Measurements from ENCODE around the gene PALLD.
A peak's percentile ranks its signal among the peaks of the same experiment; 100 is the strongest.

Gene PALLD

GRCh38 chr4:168560184-168561180 lies 63.6 kb downstream of the PALLD start:
- Histone ChIP-seq H2AFZ (ENCODE audit: low read length) (peak overlapping the region; percentile 6), H2AK5ac (ENCODE audit: low read depth, low read length) (no peak overlapping the region), H3K79me1 (ENCODE audit: low read depth, low read length) (no peaks in the 10 kb centered on the region), H3K27me3 (ENCODE audit: control insufficient read depth in 3 of 3, insufficient read depth in 3 of 3, low read depth in 1 of 3, low read length in 3 of 3) (no peaks in the 10 kb centered on the region), H3K36me3 (replicated peaks in 1 of 2; ENCODE audit: control insufficient read depth in 2 of 2, insufficient read depth in 2 of 2, low read length in 2 of 2) (no peaks in the 10 kb centered on the region), H3K4ac (ENCODE audit: low read length) (no peak overlapping the region), H3K23ac (ENCODE audit: low read depth, low read length, poor library complexity) (no peak overlapping the region), H3K9me3 (replicated peaks in 1 of 2; ENCODE audit: control insufficient read depth in 2 of 2, insufficient read depth in 1 of 2, low read depth in 1 of 2, low read length in 2 of 2) (no peaks in the 10 kb centered on the region), H3K18ac (ENCODE audit: low read length) (no peak overlapping the region), H4K8ac (ENCODE audit: low read depth, low read length) (no peak overlapping the region), H3K4me2 (ENCODE audit: insufficient read depth, low read length, poor library complexity, severe bottlenecking) (no peak overlapping the region), H3K14ac (ENCODE audit: low read length) (no peak overlapping the region), H4K91ac (ENCODE audit: low read depth, low read length, poor library complexity) (no peak overlapping the region), H2BK15ac (ENCODE audit: low read length) (no peak overlapping the region), H3K9ac (ENCODE audit: low read depth, low read length, poor library complexity) (no peak overlapping the region), H3K4me3 (ENCODE audit: low read length in 2 of 2) (no peak overlapping the region), H2BK12ac (ENCODE audit: low read length) (no peak overlapping the region), H2BK5ac (ENCODE audit: low read length) (no peak overlapping the region), H3K4me1 (ENCODE audit: control insufficient read depth in 2 of 2, insufficient read depth in 1 of 2, low read depth in 1 of 2, low read length in 2 of 2) (peaks cover 0 to 9% of the 10 kb centered on the region in 2 donors), H2BK120ac (ENCODE audit: low read depth, low read length) (no peak overlapping the region), H3K27ac (replicated peaks; ENCODE audit: low read length) (no peak overlapping the region)
- no peak for DNase-seq (ENCODE audit: low spot score)
- WGBS, 2 donors (ENCODE audit: extremely low coverage in 2 of 2, insufficient read length in 2 of 2, insufficient replicate concordance in 1 of 2), result no CpG with 5 or more reads among the region's 3 CpGs

GRCh38 chr4:168562041-168562571 lies 65.3 kb downstream of the PALLD start:
- Histone ChIP-seq H2BK15ac (ENCODE audit: low read length) (no peak overlapping the region), H2BK12ac (ENCODE audit: low read length) (no peak overlapping the region), H3K4me3 (ENCODE audit: low read length in 2 of 2) (no peak overlapping the region), H3K9ac (ENCODE audit: low read depth, low read length, poor library complexity) (no peak overlapping the region), H2BK5ac (ENCODE audit: low read length) (no peak overlapping the region), H3K79me1 (ENCODE audit: low read depth, low read length) (no peaks in the 10 kb centered on the region), H3K14ac (ENCODE audit: low read length) (no peak overlapping the region), H3K23ac (ENCODE audit: low read depth, low read length, poor library complexity) (no peak overlapping the region), H3K4me1 (ENCODE audit: control insufficient read depth in 2 of 2, insufficient read depth in 1 of 2, low read depth in 1 of 2, low read length in 2 of 2) (peaks cover 0 to 9% of the 10 kb centered on the region in 2 donors), H2BK120ac (ENCODE audit: low read depth, low read length) (no peak overlapping the region), H4K8ac (ENCODE audit: low read depth, low read length) (no peak overlapping the region), H3K27me3 (ENCODE audit: control insufficient read depth in 3 of 3, insufficient read depth in 3 of 3, low read depth in 1 of 3, low read length in 3 of 3) (no peaks in the 10 kb centered on the region), H2AK5ac (ENCODE audit: low read depth, low read length) (no peak overlapping the region), H3K36me3 (replicated peaks in 1 of 2; ENCODE audit: control insufficient read depth in 2 of 2, insufficient read depth in 2 of 2, low read length in 2 of 2) (no peaks in the 10 kb centered on the region), H4K91ac (ENCODE audit: low read depth, low read length, poor library complexity) (no peak overlapping the region), H3K4me2 (ENCODE audit: insufficient read depth, low read length, poor library complexity, severe bottlenecking) (no peak overlapping the region), H3K9me3 (replicated peaks in 1 of 2; ENCODE audit: control insufficient read depth in 2 of 2, insufficient read depth in 1 of 2, low read depth in 1 of 2, low read length in 2 of 2) (no peaks in the 10 kb centered on the region), H2AFZ (ENCODE audit: low read length) (peak overlapping the region; percentile 54), H3K4ac (ENCODE audit: low read length) (no peak overlapping the region), H3K27ac (replicated peaks; ENCODE audit: low read length) (no peak overlapping the region), H3K18ac (ENCODE audit: low read length) (no peak overlapping the region)
- WGBS, 2 donors (ENCODE audit: extremely low coverage in 2 of 2, insufficient read length in 2 of 2, insufficient replicate concordance in 1 of 2), result no CpG with 5 or more reads among the region's 3 CpGs
- no peak for DNase-seq (ENCODE audit: low spot score)

GRCh38 chr4:168564023-168564422 lies 67.2 kb downstream of the PALLD start:
- H3K9me3 ChIP-seq (replicated peaks in 1 of 2; ENCODE audit: control insufficient read depth in 2 of 2, insufficient read depth in 1 of 2, low read depth in 1 of 2, low read length in 2 of 2), result no peaks in the 10 kb centered on the region
- no peaks in the 10 kb centered on the region for H3K36me3 ChIP-seq (replicated peaks in 1 of 2; ENCODE audit: control insufficient read depth in 2 of 2, insufficient read depth in 2 of 2, low read length in 2 of 2)
- H3K4ac ChIP-seq (ENCODE audit: low read length), result no peak overlapping the region
- H2BK120ac ChIP-seq (ENCODE audit: low read depth, low read length), result no peak overlapping the region
- H2BK15ac ChIP-seq (ENCODE audit: low read length), result no peak overlapping the region
- no peak overlapping the region for H4K91ac ChIP-seq (ENCODE audit: low read depth, low read length, poor library complexity)
- no peak overlapping the region for H3K14ac ChIP-seq (ENCODE audit: low read length)
- H3K27ac ChIP-seq (replicated peaks; ENCODE audit: low read length), result no peak overlapping the region
- H3K4me1 ChIP-seq (ENCODE audit: control insufficient read depth in 2 of 2, insufficient read depth in 1 of 2, low read depth in 1 of 2, low read length in 2 of 2), result no peaks in the 10 kb centered on the region
- WGBS, 2 donors (ENCODE audit: extremely low coverage in 2 of 2, insufficient read length in 2 of 2, insufficient replicate concordance in 1 of 2), result 100% methylated on average over 1 of the region's 3 CpGs; no CpG with 5 or more reads in 1 of the 2 donors
- H4K8ac ChIP-seq (ENCODE audit: low read depth, low read length), result no peak overlapping the region
- H2AK5ac ChIP-seq (ENCODE audit: low read depth, low read length), result no peak overlapping the region
- no peak overlapping the region for H3K23ac ChIP-seq (ENCODE audit: low read depth, low read length, poor library complexity)
- H3K27me3 ChIP-seq (ENCODE audit: control insufficient read depth in 3 of 3, insufficient read depth in 3 of 3, low read depth in 1 of 3, low read length in 3 of 3), result no peaks in the 10 kb centered on the region
- H2BK12ac ChIP-seq (ENCODE audit: low read length), result no peak overlapping the region
- H3K9ac ChIP-seq (ENCODE audit: low read depth, low read length, poor library complexity), result no peak overlapping the region
- no peak for DNase-seq (ENCODE audit: low spot score)
- H3K4me3 ChIP-seq (ENCODE audit: low read length in 2 of 2), result no peak overlapping the region
- no peaks in the 10 kb centered on the region for H3K79me1 ChIP-seq (ENCODE audit: low read depth, low read length)
- no peak overlapping the region for H2BK5ac ChIP-seq (ENCODE audit: low read length)
- no peak overlapping the region for H2AFZ ChIP-seq (ENCODE audit: low read length)
- no peak overlapping the region for H3K18ac ChIP-seq (ENCODE audit: low read length)
- H3K4me2 ChIP-seq (ENCODE audit: insufficient read depth, low read length, poor library complexity, severe bottlenecking), result no peak overlapping the region

- WGBS, 2 donors (ENCODE audit: extremely low coverage in 2 of 2, insufficient read length in 2 of 2, insufficient replicate concordance in 1 of 2), result no CpG with 5 or more reads among the region's 2 CpGs
- Histone ChIP-seq H2BK120ac (ENCODE audit: low read depth, low read length) (no peak overlapping the region), H2AFZ (ENCODE audit: low read length) (no peak overlapping the region), H3K27ac (replicated peaks; ENCODE audit: low read length) (no peak overlapping the region), H3K23ac (ENCODE audit: low read depth, low read length, poor library complexity) (no peak overlapping the region), H3K27me3 (ENCODE audit: control insufficient read depth in 3 of 3, insufficient read depth in 3 of 3, low read depth in 1 of 3, low read length in 3 of 3) (no peaks in the 10 kb centered on the region), H3K4me3 (ENCODE audit: low read length in 2 of 2) (no peak overlapping the region), H2BK5ac (ENCODE audit: low read length) (no peak overlapping the region), H3K9me3 (replicated peaks in 1 of 2; ENCODE audit: control insufficient read depth in 2 of 2, insufficient read depth in 1 of 2, low read depth in 1 of 2, low read length in 2 of 2) (no peaks in the 10 kb centered on the region), H3K36me3 (replicated peaks in 1 of 2; ENCODE audit: control insufficient read depth in 2 of 2, insufficient read depth in 2 of 2, low read length in 2 of 2) (no peaks in the 10 kb centered on the region), H3K79me1 (ENCODE audit: low read depth, low read length) (no peaks in the 10 kb centered on the region), H2BK12ac (ENCODE audit: low read length) (no peak overlapping the region), H4K91ac (ENCODE audit: low read depth, low read length, poor library complexity) (no peak overlapping the region), H3K9ac (ENCODE audit: low read depth, low read length, poor library complexity) (no peak overlapping the region), H4K8ac (ENCODE audit: low read depth, low read length) (no peak overlapping the region), H3K4me1 (ENCODE audit: control insufficient read depth in 2 of 2, insufficient read depth in 1 of 2, low read depth in 1 of 2, low read length in 2 of 2) (no peaks in the 10 kb centered on the region), H3K4me2 (ENCODE audit: insufficient read depth, low read length, poor library complexity, severe bottlenecking) (no peak overlapping the region), H3K18ac (ENCODE audit: low read length) (no peak overlapping the region), H3K4ac (ENCODE audit: low read length) (no peak overlapping the region), H2AK5ac (ENCODE audit: low read depth, low read length) (no peak overlapping the region), H3K14ac (ENCODE audit: low read length) (no peak overlapping the region), H2BK15ac (ENCODE audit: low read length) (no peak overlapping the region)
- DNase-seq (ENCODE audit: low spot score), result no peak
Observed at GRCh38 chr4:168565130-168565529, 68.3 kb downstream of the PALLD start.

All from neuronal stem cell (in vitro differentiated cells).